Effector CD4-positive, alpha-beta T cell (primary cell): Measurements from ENCODE around the gene NKX1-2.

Experiments
- DNase-seq: peaks from one replicate; pipeline ENCODE4 v3.0.0-alpha.2; 2020

The NKX1-2 gene

GRCh38 chr10:124414076-124414475 lies 35.8 kb downstream of the NKX1-2 start:
- DNase-seq = no peak

- DNase-seq = no peak
Observed at GRCh38 chr10:124409696-124410095, 40.1 kb downstream of the NKX1-2 start.

- DNase-seq = no peak
Observed at GRCh38 chr10:124408357-124408756, 41.5 kb downstream of the NKX1-2 start.

GRCh38 chr10:124407456-124407855 lies 42.4 kb downstream of the NKX1-2 start:
- no peak for DNase-seq

- peak; percentile 16 for DNase-seq
Observed at GRCh38 chr10:124403548-124403947, 46.3 kb downstream of the NKX1-2 start.

- no peak for DNase-seq
Observed at GRCh38 chr10:124402273-124402672, 47.6 kb downstream of the NKX1-2 start.

- no peak for DNase-seq
Observed at GRCh38 chr10:124401633-124402032, 48.2 kb downstream of the NKX1-2 start.
